GM12892 (cell line): ENCODE data around the gene SLC8A2.

Experiments used
- POLR2A ChIP-seq: IDR thresholded peaks from 2 replicates; pipeline ENCODE4 v1.6.1; 2011; ENCODE audit warnings: low read depth, low read length, control low read depth
- POLR2AphosphoS5 ChIP-seq: IDR thresholded peaks from 2 replicates; pipeline ENCODE4 v1.6.1; 2011; ENCODE audit warnings: low read depth, low read length, control low read depth
- TAF1 ChIP-seq: IDR thresholded peaks from 2 replicates; pipeline ENCODE4 v1.6.1; 2011; ENCODE audit warnings: low read depth, mild to moderate bottlenecking, control low read depth, low read length, borderline replicate concordance

DNA sequence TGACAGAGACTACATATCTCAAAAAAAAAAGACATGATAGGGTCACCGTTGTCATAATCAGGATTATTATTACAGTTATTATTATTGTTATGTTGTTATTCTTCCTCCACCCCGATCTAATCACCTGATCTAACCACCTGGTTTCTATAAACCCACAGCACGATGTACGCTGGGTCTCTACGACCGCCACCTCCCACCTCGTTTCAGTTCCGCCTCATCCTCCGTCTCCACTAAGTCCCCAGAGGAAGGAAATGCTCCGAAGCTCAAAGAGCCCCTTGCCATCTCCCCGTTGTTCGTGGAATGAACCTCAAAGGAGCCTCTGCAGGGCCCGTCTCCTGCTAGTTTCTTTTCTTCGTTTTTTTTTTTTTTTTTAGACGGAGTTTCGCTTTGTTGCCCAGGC lies 36.5 kb downstream of the SLC8A2 start:
- TF ChIP-seq POLR2AphosphoS5 (no peak), POLR2A (no peak), TAF1 (no peak)
